GM19468 (cell line): ENCODE measurements around the gene APEH.

Experiments used
- ATAC-seq: cut with Tn5 transposase; IDR thresholded peaks from one replicate; pipeline ENCODE4 v1.9.1; 2021; ENCODE audit warnings: mild to moderate bottlenecking, moderate library complexity, moderate number of reproducible peaks; ENCODE audit not compliant: unreplicated experiment; ENCODE audit errors: extremely low read depth

Gene APEH

GRCh38 chr3:49649576-49649975 lies 24.6 kb upstream of the APEH start:
- no peak for ATAC-seq

GRCh38 chr3:49650177-49650576 lies 24.0 kb upstream of the APEH start:
- no peak for ATAC-seq

GRCh38 chr3:49650637-49651036 lies 23.5 kb upstream of the APEH start:
- ATAC-seq = no peak

- ATAC-seq = no peak
These were observed 21.8 kb upstream of the APEH start for GRCh38 chr3:49652218-49652902.

- ATAC-seq = no peak
These were observed 21.2 kb upstream of the APEH start for GRCh38 chr3:49652903-49653415.

GRCh38 chr3:49653621-49654020 lies 20.5 kb upstream of the APEH start:
- no peak for ATAC-seq

- no peak for ATAC-seq
These were observed 19.9 kb upstream of the APEH start for GRCh38 chr3:49654176-49654825.

GRCh38 chr3:49654955-49655556 lies 19.1 kb upstream of the APEH start:
- ATAC-seq = no peak

- no peak for ATAC-seq
These were observed 18.3 kb upstream of the APEH start for GRCh38 chr3:49655731-49656285.

GRCh38 chr3:49656541-49657112 lies 17.5 kb upstream of the APEH start:
- ATAC-seq = no peak

GRCh38 chr3:49657208-49657915 lies 16.8 kb upstream of the APEH start:
- ATAC-seq = no peak

GRCh38 chr3:49658711-49659110 lies 15.4 kb upstream of the APEH start:
- no peak for ATAC-seq

GRCh38 chr3:49659756-49660155 lies 14.4 kb upstream of the APEH start:
- ATAC-seq = no peak

- no peak for ATAC-seq
These were observed 12.9 kb upstream of the APEH start for GRCh38 chr3:49661281-49661680.

GRCh38 chr3:49662021-49662420 lies 12.1 kb upstream of the APEH start:
- ATAC-seq = no peak

GRCh38 chr3:49662720-49663413 lies 11.3 kb upstream of the APEH start:
- no peak for ATAC-seq

- ATAC-seq = no peak
These were observed 10.3 kb upstream of the APEH start for GRCh38 chr3:49663831-49664230.

GRCh38 chr3:49664300-49664699 lies 9.9 kb upstream of the APEH start:
- ATAC-seq = no peak

- ATAC-seq = no peak
These were observed 8.2 kb upstream of the APEH start for GRCh38 chr3:49665822-49666519.
